Measurements from ENCODE around the gene VTI1A. TPM values are rescaled to one million over a fixed set of nuclear protein-coding genes. Genes with fewer than 3 reads are reported as not detected.
"Not testable (repeated sequence)": the region's sequence is repeated elsewhere in the genome, so short reads cannot be mapped to it uniquely, and the experiment has no call there.

Gene VTI1A
- total RNA-seq, 1 donor from 2014 or later: 18.7 TPM

DNA sequence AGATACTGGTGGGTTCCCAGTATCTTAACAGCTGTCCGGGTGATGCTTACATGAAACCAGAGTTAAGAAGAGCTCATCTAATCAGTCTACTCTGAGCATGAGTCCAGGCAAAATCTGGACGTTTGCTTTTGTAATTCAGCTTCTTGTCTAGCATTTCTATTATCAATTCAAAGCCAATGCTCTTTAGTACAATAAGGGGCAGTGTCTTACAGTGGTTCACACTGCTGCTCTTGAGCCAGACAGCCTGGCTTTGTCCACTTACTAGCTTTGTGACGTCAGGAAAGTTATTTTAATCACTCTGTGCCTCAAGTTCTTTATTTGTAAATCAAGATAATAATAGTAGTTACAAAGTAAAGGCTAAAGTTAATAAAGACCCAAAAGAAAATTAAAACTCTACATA is 275.7 kb downstream of the VTI1A start:
- ATAC-seq (ENCODE audit: poor library complexity) (no peak), DNase-seq (no peak)
- intact Hi-C loops (cut with DNase I): loop anchor here (2.0 kb wide), 1 partner anchor 662 kb away; no protein-coding TSS in a partner anchor

DNA sequence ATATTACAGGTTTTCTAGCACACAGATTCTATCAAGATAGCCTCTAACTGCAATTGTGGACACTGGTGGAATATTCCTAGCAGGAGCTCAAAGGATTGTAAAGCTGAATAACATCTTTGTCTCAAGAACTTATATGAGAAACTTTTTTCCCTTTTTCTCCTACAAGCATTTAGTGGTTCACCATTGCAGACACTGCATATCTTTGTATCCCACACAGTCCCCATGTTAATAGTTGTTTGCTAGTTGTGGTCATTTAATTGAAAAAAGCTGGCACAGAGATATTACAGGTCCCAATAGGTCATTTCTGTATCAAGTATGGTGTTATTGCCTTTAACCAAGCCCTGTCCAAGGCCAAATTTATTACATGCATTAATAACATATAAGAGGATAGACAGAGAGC is 276.9 kb downstream of the VTI1A start:
- intact Hi-C loops (cut with DNase I): loop anchor here (2.0 kb wide), 1 partner anchor 661 kb away; no protein-coding TSS in a partner anchor
- no peak for DNase-seq
- no peak for ATAC-seq (ENCODE audit: poor library complexity)

DNA sequence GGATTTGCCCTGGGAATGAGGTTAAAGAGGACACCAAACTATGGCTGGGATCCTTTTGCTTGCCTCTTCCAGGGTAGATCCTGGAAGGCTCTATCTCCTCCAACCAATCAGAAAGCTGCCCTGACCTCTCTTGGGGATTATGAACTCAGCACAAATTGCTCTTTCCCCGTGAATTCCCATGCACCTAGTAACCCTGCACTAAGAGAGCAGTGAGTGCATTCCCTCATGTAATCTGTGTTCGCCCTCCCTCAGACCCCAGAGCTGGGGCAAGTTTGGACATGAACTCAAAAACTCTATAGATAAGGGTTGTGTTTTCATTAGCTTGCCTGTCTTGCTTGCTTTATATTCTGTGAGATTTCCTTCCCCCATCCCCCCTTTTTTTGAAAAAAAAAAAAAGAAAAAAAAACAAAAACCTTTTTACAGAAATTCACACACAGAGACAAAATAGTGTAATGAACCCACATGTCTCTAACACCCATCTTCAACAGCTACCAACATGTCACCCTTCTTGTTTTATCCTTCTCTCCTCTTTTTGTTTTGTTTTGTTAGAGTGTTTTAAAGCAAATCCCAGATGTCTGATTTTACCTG is 277.5 kb downstream of the VTI1A start:
- DNase-seq: no peak
- ATAC-seq (ENCODE audit: poor library complexity): peak; percentile 18
- intact Hi-C loops (cut with DNase I): no loop called here

DNA sequence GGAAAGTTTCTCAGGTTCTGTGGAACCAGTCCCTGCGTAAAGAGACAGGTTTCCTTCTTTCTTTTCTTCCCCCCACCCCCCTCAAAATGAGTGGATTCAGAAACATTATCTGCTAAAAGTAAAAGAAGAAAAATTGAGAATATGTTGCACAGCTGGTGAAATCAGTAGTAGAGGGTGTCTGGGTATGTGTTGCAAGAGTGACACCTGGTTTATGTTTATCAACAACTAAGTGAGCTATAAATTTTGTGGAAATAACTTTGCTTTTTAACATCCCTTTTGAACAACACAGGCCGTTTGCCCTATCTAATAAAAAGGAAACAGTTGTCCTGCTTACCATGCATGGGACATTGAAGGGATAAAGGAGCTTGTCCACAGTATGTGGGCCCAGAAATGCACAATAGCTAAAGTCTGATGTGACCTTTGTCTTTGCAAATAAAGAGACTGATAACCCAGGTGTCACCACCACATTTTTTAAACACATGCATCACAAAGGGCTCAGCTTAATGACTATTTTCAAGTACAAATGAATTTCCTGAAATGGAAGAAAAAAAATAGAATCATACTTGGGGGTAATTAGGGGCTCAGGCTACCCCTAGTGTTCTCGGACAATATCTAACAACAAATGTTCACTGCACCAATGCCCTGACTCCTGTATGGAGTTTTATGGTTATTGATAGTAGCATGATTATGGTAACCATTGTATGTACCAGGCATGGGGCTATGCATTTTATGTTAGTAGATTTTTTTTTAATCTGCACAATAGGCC is 281.3 kb downstream of the VTI1A start:
- DNase-seq (no peak), ATAC-seq (ENCODE audit: poor library complexity) (no peak)
- intact Hi-C loops (cut with DNase I): no loop called here

DNA sequence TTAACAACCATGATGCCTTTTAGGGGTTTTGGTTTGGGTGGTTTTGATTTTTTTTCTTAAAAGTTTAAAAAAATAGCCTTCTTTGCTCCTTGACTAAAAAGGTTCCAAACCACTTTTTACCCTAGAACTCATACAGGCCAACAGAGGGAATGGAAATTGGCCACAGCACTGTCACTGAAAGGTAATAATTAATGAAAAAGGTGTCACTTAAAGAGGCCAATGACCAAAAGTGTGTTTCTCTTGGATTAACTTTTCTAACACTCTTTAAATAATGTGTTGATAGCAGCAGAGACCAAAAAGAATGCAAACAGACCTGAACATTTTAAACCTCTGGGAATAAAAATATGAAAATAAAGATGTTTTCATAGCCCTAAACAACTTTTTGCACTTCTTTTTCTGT is 282.0 kb downstream of the VTI1A start:
- DNase-seq (no peak), ATAC-seq (ENCODE audit: poor library complexity) (no peak)
- intact Hi-C loops (cut with DNase I): no loop called here

DNA sequence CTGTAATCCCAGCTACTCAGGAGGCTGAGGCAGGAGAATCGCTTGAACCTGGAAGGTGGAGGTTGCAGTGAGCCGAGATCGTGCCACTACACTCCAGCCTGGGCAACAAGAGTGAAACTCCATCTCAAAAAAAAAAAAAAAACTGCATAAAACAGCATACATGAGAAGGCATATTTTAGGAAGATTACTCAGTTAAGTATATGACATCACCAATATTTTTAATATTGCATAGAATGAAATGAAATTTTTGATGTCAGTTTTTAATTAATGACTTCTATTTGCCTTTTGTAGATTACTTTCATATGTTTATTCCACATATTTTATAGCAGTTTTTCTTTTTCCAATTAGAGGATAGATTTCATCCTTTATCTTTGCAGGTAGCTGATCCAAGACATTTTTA is 284.4 kb downstream of the VTI1A start:
- intact Hi-C loops (cut with DNase I); ATAC-seq (ENCODE audit: poor library complexity); DNase-seq: not testable (repeated sequence)

DNA sequence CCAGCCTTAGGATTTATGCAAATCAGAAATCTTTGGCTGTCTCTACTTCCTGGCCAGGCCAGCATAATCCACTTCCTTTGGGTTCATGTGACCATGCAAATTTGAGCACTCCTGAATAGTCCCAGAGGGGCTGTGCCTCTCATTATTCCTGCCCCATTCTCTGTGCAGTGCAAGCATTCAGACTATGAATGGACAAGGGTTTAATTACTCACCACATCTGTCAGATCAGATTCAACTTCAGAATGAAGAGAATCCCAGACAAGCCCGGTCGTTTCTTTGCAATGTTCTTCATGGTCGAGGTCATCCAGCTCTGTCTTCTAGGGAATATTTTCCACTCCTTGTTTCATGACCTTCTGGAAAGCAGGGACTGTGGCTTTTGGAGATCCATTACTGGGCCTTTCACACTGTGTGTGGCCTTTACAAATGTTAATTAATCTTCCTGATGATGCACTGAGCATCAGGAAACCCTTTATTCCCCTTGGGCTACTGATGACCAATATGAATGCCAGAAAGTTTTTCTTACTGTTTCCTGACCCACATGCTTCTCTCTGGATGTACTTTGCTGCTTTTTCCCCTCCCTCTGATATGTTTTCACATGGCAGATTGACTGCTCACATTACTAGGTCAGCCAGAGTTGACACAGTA is 285.4 kb downstream of the VTI1A start:
- DNase-seq (no peak), ATAC-seq (ENCODE audit: poor library complexity) (peak; percentile 58)
- intact Hi-C loops (cut with DNase I): no loop called here

DNA sequence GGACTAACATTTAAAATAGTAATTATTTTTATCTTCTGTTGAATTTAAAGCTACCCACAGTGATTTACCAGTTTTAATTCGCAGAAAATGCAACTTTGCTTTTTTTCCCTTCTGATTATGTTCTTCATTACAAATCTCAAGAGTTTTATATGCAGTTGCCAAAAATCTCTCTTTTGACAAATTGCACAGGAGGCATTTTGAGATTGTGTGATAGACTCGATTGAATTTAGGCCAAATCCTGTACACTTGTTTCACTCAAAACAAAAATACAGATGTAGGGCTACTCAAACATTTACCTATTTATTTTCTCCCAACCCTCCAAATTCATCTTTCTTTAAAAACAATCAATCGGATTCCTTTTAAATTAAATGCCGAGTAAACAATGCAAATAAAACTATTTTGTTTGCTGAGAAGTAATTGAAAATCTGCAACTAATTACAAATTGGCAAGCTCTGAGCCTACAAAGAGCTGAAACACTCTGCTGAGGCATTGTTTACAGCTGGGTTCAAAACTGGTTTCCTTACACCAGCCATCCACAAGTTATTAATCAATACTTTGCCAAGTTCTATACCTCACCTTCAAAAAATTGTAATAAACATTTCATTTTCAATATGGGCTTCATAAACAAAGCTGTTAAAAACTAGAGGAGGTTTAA is 288.2 kb downstream of the VTI1A start:
- intact Hi-C loops (cut with DNase I): no loop called here
- no peak for ATAC-seq (ENCODE audit: poor library complexity)
- no peak for DNase-seq

DNA sequence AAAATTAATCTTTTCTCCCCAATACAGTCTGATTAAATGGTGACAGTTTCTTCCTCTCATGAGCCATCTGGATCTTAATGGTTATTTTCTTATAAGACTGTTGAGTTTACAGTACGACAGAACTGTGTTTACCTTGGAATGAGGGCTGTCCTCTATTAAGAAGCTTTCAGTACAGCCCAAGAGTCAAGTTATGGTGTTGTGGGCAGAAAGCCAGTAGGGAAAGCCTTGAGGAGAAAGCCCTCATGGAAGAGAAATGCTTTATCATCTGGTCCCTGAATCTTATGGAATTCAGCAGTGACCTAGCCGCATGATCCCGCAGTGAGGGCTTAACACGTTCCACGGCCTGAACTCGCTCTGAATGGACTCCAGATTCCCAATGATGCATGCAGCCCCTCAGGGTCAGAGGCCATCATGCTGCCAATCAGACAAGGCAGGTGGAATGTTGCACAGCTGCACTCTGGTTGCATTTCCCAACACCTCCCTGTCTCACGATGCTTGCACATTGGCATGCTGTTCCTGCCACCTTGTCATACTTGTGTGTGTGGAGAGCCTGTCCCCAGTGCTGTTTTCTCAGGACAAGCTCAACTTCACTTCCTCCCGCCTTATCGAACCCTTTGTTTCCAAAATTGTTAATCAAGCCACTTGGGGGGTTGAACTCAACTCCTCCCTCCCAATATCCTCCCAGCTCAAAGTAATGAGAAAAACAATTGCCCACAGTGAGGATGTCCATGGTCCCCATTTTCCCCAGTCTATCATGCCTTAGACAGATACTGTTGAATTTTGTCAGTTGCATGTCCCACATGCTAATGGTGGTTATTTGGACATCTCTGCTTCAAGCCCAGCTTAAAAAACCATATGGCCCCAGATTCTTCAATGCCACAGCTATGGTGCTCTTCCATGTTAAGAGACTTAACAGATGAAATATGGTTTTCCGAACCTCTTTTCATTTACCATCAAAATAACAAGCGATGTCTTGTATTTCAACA is 291.9 kb downstream of the VTI1A start:
- ATAC-seq (ENCODE audit: poor library complexity) (no peak), DNase-seq (no peak)
- intact Hi-C loops (cut with DNase I): no loop called here

DNA sequence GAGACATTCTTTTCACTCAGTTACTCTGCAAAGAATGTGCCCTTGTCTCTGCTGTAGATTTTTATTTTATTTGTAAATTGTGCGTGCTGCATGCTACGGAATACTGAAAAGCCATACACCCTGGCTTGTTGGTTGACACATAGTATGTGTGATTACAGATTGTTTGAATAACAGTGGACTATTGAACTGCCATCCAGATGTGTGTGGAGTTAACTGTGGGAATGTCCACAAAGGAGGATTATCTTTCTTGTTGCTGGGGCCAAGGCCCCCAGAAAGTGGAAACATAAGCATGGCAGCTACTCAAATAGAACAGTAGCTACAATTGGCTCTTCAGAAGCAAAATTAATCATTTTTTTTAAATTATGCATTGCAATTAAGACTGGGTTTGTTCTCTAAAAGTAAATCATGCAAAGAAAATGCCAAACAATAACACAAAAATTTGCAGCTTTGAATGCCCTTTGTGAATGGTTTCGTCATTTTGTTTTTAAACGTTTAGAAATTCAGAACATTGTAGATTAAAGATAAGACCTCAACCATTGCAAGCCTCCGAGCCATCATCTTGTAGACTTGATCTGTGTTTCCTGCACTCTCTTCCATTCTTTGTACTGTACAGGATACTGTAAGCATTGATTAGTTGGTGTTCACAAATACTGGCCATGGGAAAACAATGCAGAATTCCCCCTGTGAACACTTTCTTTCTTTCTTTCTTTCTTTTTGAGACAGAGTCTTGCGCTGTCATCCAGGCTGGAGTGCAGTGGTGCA is 292.8 kb downstream of the VTI1A start:
- DNase-seq: no peak
- intact Hi-C loops (cut with DNase I): no loop called here
- no peak for ATAC-seq (ENCODE audit: poor library complexity)

DNA sequence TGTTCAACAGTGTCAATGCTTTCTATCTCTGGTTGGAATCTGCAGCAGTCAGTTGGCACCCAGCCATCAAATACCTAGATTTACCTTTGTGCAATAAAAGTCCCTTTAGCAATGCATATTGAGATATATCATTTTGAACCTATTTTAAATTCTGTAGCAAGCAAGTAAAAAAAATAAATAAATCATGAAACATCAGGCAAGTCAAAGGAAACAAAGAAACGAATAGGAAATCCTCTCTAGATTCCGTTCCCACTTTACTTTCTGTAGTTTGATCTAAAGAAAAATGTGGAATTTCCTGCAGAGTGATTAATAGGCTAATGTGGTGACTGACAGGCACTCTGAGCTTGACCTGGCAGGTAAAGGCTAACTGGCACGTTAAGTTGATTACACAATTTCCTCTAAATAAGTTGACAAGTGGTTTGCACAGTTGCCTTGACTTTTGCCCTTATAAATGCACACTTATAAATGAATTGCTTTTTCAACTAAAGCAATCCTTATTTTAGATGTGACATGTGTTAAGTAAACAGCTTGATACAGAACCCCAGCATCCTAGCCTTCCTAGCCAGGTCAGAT is 294.9 kb downstream of the VTI1A start:
- intact Hi-C loops (cut with DNase I): no loop called here
- no peak for DNase-seq
- ATAC-seq (ENCODE audit: poor library complexity): no peak

DNA sequence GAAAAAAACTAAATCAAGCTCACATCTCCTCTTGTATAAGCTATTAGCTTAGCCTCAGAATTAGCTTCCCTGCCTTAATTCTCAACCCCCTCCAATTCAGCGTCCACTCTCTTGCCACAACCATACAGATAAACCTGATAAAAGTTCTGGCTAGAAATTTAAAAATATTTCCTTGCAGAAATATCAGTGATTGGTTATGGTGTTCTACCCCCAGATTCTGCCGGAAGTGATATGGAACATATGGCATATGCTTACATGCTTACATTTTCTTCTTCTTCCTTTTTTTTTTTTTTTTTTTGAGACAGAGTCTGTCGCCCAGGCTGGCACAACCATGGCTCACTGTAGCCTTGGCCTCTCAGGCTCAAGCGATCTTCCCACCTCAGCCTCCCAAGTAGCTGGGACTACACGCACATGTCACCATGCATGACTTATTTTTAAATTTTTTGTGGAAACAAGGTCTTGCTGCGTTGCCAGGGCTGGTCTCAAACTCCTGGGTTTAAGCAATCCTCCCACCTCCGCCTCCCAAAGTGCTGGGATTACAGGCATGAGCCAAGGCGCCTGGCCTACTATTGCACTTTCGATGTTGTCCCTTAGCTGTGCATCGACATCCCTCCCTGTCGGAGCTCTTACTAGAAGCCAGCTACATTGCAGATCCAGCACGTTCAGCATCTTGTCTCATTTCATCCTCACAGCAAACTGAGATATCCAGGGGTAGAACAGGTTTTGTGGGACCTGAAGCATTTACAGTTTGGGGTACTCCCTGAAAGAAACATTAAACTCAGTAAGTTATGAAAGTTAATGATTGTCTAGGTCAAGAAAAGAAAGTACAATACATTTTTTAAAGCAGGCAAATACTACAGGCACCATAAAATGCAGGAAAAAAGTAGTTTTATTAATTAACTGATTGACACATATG is 297.4 kb downstream of the VTI1A start:
- intact Hi-C loops (cut with DNase I): no loop called here
- ATAC-seq (ENCODE audit: poor library complexity) (no peak), DNase-seq (no peak)

DNA sequence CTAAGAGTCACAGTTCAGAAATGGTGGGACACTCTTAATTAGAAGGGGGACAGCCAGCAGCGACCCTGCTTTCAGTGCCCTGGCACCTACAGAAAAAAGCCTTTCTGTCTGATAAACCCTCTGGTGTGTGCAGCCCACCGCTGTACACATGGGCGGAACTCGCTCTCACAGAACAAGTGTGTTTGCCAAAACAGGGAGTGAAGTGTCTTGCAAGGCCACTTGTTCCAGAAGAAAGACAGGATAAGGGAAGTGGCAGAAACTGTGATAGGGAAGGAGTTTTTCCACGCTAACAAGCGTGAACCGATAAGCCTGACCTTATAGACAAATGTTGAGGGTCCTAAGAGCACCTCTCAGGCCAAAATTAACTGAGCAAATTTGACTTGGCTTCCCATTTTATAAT is 299.3 kb downstream of the VTI1A start:
- DNase-seq: no peak

DNA sequence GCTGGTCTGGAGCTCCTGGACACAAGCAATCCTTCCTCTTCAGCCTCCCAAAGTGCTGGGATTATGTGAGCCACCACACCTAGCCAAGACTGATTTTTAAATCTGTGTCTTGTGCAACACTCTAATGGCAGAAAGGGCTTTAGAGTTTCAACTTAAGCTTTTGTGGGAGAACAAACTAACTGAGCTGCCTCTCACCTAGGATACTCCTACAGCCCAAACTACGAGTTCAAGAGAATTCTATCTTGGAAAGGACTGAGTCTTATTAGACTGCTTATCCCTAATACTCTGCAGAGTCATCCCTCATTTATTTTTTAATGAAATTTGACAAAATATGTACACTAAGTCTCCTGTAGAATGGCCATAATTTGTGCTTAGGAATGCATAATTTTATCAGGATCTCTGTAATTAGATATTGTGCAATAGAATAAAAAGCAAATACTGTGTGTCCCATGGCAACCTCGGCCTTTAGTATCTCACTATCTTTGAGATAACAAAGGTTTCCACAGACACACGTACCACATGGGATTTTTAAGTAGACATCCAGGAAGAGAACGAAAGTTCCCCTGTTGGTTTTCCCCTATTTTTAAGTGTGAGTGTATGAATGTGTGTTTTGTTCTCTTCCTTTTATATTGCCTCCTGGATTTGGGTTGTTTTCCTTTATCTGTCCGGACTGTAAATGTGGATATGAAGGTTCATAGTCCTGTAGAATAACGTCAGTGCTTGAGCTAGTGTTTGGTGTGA is 303.6 kb downstream of the VTI1A start:
- intact Hi-C loops (cut with DNase I): no loop called here
- ATAC-seq (ENCODE audit: poor library complexity): no peak
- DNase-seq: no peak

More for the DNA sequence above, 299.3 kb downstream of the VTI1A start:
- intact Hi-C loops (cut with DNase I): no loop called here
- peak; percentile 57 for ATAC-seq (ENCODE audit: poor library complexity)

DNA sequence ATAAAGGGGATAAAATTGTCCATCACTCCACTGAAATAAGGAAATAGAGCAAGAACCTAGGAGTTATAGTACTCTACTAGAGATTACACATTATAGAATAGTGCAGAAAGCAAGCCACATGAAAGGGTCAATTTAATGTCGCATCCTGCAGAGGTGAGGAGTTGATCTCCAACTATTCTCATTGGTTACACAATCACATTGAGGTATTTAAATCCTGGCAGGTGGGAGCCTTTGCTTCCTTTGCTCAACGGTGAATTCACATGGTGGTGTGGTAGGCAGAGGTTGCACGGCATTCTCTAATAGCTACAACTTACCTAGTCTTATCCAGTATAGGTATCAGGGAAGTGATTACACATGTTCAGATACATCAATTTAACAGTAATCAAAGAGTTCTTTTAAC is 304.6 kb downstream of the VTI1A start:
- no peak for ATAC-seq (ENCODE audit: poor library complexity)

DNA sequence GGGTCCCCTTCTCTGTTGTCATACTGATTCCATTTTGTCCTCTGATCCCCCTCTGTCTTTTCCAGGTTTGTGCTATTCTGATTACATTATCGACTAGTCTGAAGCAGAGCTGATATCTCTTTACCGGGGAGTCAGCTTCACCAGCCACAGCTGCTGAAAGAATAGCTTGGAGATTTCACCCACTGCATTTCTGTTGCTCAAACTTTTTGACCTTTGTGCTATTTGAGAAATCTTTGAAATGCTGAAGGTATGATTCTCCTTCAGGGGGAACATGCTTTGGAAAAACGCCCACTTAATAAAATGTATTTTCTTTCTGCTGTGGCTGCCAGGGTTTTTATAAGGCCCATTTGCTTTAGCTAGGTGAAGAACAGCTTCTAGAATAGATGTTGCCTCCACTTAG is 305.3 kb downstream of the VTI1A start:
- no peak for DNase-seq
- no peak for ATAC-seq (ENCODE audit: poor library complexity)
- intact Hi-C loops (cut with DNase I): no loop called here

More for the DNA sequence above, 304.6 kb downstream of the VTI1A start:
- DNase-seq: no peak
- intact Hi-C loops (cut with DNase I): no loop called here
